SK-N-SH treated with all-trans-retinoic acid at 6 μM for 48 hours (cell line): ENCODE measurements around the gene RHO.
"Not testable (repeated sequence)": the region's sequence is repeated elsewhere in the genome, so short reads cannot be mapped to it uniquely, and the experiment has no call there.

ENCODE experiments used
- ATAC-seq: fragments of 200-7000 bp; cut with Tn5 transposase; 3 replicates; pipeline ENCODE4 v1.9.1; 2020; ENCODE audit warnings: mild to moderate bottlenecking, moderate library complexity
- BACH2 ChIP-seq: fragments of 250-450 bp; sonication (Bioruptor Pico); IDR thresholded peaks from 2 replicates; pipeline ENCODE4 v1.9.0; 2021; ENCODE audit warnings: mild to moderate bottlenecking, borderline replicate concordance
- CREB5 ChIP-seq: fragments of 250-450 bp; sonication (Bioruptor Pico); IDR thresholded peaks from 2 replicates; pipeline ENCODE4 v1.5.1; 2020; ENCODE audit warnings: low read depth, mild to moderate bottlenecking, moderate library complexity
- CSDC2 ChIP-seq: fragments of 250-450 bp; sonication (Bioruptor Pico); IDR thresholded peaks from 2 replicates; pipeline ENCODE4 v1.5.0; 2020; ENCODE audit warnings: mild to moderate bottlenecking, moderate library complexity
- CSRNP3 ChIP-seq: fragments of 250-450 bp; sonication (Bioruptor Pico); IDR thresholded peaks from 2 replicates; pipeline ENCODE4 v1.5.1; 2021; ENCODE audit warnings: mild to moderate bottlenecking, moderate library complexity
- ESRRG ChIP-seq: fragments of 250-450 bp; sonication (Bioruptor Pico); IDR thresholded peaks from 2 replicates; pipeline ENCODE4 v1.6.1; 2021; ENCODE audit warnings: mild to moderate bottlenecking
- GLIS3 ChIP-seq: fragments of 250-450 bp; sonication (Bioruptor Pico); IDR thresholded peaks from 2 replicates; pipeline ENCODE4 v1.5.0; 2020; ENCODE audit warnings: mild to moderate bottlenecking, moderate library complexity
- POU6F1 ChIP-seq: fragments of 250-450 bp; sonication (Bioruptor Pico); IDR thresholded peaks from 2 replicates; pipeline ENCODE4 v1.8.0; 2021; ENCODE audit warnings: low read depth, mild to moderate bottlenecking, moderate library complexity, borderline replicate concordance
- PPARA ChIP-seq: fragments of 250-450 bp; sonication (Bioruptor Pico); IDR thresholded peaks from 2 replicates; pipeline ENCODE4 v1.5.0; 2020; ENCODE audit warnings: mild to moderate bottlenecking, borderline replicate concordance
- RARB ChIP-seq: fragments of 250-450 bp; sonication (Bioruptor Pico); IDR thresholded peaks from 2 replicates; pipeline ENCODE4 v1.8.0; 2021; ENCODE audit warnings: mild to moderate bottlenecking, moderate library complexity
- SNAI2 ChIP-seq: fragments of 250-450 bp; sonication (Bioruptor Pico); IDR thresholded peaks from 2 replicates; pipeline ENCODE4 v1.5.0; 2020; ENCODE audit warnings: mild to moderate bottlenecking, moderate library complexity
- TCF4 ChIP-seq: fragments of 250-450 bp; sonication (Bioruptor Pico); IDR thresholded peaks from 2 replicates; pipeline ENCODE4 v1.8.0; 2021; ENCODE audit warnings: mild to moderate bottlenecking, moderate library complexity, borderline replicate concordance
- TOX ChIP-seq: fragments of 250-450 bp; sonication (Bioruptor Pico); IDR thresholded peaks from 2 replicates; pipeline ENCODE4 v1.8.0; 2021; ENCODE audit warnings: mild to moderate bottlenecking, moderate library complexity, borderline replicate concordance
- ZC3H10 ChIP-seq: fragments of 250-450 bp; sonication (Bioruptor Pico); IDR thresholded peaks from 2 replicates; pipeline ENCODE4 v1.5.1; 2021; ENCODE audit warnings: mild to moderate bottlenecking, moderate library complexity
- ZNF565 ChIP-seq: fragments of 450-650 bp; formaldehyde crosslinking; conservative IDR thresholded peaks from 2 replicates; pipeline ENCODE4 v1.5.0; 2020; ENCODE audit warnings: low read depth, mild to moderate bottlenecking, moderate library complexity
- ZNF70 ChIP-seq: fragments of 450-650 bp; formaldehyde crosslinking; IDR thresholded peaks from 2 replicates; pipeline ENCODE4 v1.5.0; 2020; ENCODE audit warnings: mild to moderate bottlenecking, moderate library complexity
- TF ChIP-seq, protein P1 (sequence below): fragments of 250-450 bp; sonication (Bioruptor Pico); IDR thresholded peaks from 2 replicates; pipeline ENCODE4 v1.5.0; 2020; ENCODE audit warnings: mild to moderate bottlenecking, moderate library complexity
- TF ChIP-seq, protein P2 (sequence below): fragments of 250-450 bp; sonication (Bioruptor Pico); IDR thresholded peaks from 2 replicates; pipeline ENCODE4 v1.8.0; 2020; ENCODE audit warnings: mild to moderate bottlenecking, moderate library complexity, borderline replicate concordance

Gene RHO

GRCh38 chr3:129542747-129543146 lies 14.3 kb downstream of the RHO start:
- TF ChIP-seq POU6F1 (no peak), GLIS3 (no peak), ESRRG (CRISPR knock-in tag) (no peak), CSRNP3 (CRISPR knock-in tag) (no peak), RARB (CRISPR knock-in tag) (no peak), ZNF565 (no peak), CSDC2 (CRISPR knock-in tag) (no peak), TCF4 (CRISPR knock-in tag) (no peak), ZC3H10 (CRISPR knock-in tag) (no peak), PPARA (no peak), BACH2 (CRISPR knock-in tag) (no peak)
- TF ChIP-seq, protein P1, sequence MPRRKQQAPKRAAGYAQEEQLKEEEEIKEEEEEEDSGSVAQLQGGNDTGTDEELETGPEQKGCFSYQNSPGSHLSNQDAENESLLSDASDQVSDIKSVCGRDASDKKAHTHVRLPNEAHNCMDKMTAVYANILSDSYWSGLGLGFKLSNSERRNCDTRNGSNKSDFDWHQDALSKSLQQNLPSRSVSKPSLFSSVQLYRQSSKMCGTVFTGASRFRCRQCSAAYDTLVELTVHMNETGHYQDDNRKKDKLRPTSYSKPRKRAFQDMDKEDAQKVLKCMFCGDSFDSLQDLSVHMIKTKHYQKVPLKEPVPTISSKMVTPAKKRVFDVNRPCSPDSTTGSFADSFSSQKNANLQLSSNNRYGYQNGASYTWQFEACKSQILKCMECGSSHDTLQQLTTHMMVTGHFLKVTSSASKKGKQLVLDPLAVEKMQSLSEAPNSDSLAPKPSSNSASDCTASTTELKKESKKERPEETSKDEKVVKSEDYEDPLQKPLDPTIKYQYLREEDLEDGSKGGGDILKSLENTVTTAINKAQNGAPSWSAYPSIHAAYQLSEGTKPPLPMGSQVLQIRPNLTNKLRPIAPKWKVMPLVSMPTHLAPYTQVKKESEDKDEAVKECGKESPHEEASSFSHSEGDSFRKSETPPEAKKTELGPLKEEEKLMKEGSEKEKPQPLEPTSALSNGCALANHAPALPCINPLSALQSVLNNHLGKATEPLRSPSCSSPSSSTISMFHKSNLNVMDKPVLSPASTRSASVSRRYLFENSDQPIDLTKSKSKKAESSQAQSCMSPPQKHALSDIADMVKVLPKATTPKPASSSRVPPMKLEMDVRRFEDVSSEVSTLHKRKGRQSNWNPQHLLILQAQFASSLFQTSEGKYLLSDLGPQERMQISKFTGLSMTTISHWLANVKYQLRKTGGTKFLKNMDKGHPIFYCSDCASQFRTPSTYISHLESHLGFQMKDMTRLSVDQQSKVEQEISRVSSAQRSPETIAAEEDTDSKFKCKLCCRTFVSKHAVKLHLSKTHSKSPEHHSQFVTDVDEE (CRISPR knock-in tag) = no peak
- TF ChIP-seq, protein P2, sequence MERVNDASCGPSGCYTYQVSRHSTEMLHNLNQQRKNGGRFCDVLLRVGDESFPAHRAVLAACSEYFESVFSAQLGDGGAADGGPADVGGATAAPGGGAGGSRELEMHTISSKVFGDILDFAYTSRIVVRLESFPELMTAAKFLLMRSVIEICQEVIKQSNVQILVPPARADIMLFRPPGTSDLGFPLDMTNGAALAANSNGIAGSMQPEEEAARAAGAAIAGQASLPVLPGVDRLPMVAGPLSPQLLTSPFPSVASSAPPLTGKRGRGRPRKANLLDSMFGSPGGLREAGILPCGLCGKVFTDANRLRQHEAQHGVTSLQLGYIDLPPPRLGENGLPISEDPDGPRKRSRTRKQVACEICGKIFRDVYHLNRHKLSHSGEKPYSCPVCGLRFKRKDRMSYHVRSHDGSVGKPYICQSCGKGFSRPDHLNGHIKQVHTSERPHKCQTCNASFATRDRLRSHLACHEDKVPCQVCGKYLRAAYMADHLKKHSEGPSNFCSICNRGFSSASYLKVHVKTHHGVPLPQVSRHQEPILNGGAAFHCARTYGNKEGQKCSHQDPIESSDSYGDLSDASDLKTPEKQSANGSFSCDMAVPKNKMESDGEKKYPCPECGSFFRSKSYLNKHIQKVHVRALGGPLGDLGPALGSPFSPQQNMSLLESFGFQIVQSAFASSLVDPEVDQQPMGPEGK (CRISPR knock-in tag) = no peak
- TF ChIP-seq, all 23 proteins: peak for 0

GRCh38 chr3:129543156-129543790 lies 14.8 kb downstream of the RHO start, which contains the start of gene H1-8:
TSS of gene H1-8 (plus strand) at chr3:129543175. CDS start at chr3:129543219, 44 bp downstream.
- no peak for TF ChIP-seq PPARA
- no peak for TF ChIP-seq ZNF70 (CRISPR knock-in tag)
- TF ChIP-seq CSRNP3 (CRISPR knock-in tag) = no peak
- no peak for TF ChIP-seq TOX (CRISPR knock-in tag)
- no peak for TF ChIP-seq TCF4 (CRISPR knock-in tag)
- no peak for TF ChIP-seq SNAI2 (CRISPR knock-in tag)
- ATAC-seq = no peak

More at GRCh38 chr3:129542747-129543146, 14.3 kb downstream of the RHO start:
- no peak for ATAC-seq

GRCh38 chr3:129543999-129544398 lies 15.6 kb downstream of the RHO start:
- TF ChIP-seq GLIS3 (no peak), CREB5 (no peak), RARB (CRISPR knock-in tag) (no peak), PPARA (no peak), SNAI2 (CRISPR knock-in tag) (no peak)
- TF ChIP-seq, protein P2 (CRISPR knock-in tag) = no peak
- no peak for ATAC-seq

GRCh38 chr3:129545951-129546350 lies 17.5 kb downstream of the RHO start:
- ATAC-seq = not testable (repeated sequence)
